Measurements from ENCODE around the gene HPS5. TPM values are rescaled to one million over a fixed set of nuclear protein-coding genes. Genes with fewer than 3 reads are reported as not detected.

Gene HPS5
- total RNA-seq, 1 donor = 11.8 TPM

GRCh38 chr11:18322818-18323570 lies 1.1 kb upstream of the HPS5 start:
- DNase-seq (ENCODE audit: low read depth in 2 of 3, low spot score in 2 of 3) = no peak

- peak in 2 of 3 donors; percentile 23 to 49 for DNase-seq (ENCODE audit: low read depth in 2 of 3, low spot score in 2 of 3)
Measured at GRCh38 chr11:18321578-18321968, 367 bp downstream of the HPS5 start.

DNA sequence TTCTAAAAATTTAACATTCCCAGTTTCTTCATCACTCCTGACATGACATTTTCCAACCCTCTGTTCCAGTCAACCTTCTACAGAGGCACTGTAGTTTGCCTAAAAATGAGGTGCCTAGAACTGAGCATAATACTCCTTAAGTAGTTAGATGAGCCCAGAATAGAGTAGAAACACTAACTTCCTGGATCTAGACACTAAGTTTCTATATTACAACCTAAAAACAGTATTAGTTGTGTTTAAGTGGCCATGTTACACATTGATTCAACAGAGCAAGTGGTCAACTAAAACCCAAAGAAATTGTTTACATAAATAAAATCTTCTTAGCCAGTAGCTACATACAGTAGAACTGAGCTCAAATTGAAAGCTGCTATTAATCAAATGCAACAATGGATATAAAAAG lies 1.3 kb downstream of the HPS5 start:
- no peak for DNase-seq (ENCODE audit: low read depth in 2 of 3, low spot score in 2 of 3)

GRCh38 chr11:18319914-18320313 lies 2.0 kb downstream of the HPS5 start:
- no peak for DNase-seq (ENCODE audit: low read depth in 2 of 3, low spot score in 2 of 3)

GRCh38 chr11:18317551-18317950 lies 4.4 kb downstream of the HPS5 start:
- DNase-seq (ENCODE audit: low read depth in 2 of 3, low spot score in 2 of 3) = no peak

DNA sequence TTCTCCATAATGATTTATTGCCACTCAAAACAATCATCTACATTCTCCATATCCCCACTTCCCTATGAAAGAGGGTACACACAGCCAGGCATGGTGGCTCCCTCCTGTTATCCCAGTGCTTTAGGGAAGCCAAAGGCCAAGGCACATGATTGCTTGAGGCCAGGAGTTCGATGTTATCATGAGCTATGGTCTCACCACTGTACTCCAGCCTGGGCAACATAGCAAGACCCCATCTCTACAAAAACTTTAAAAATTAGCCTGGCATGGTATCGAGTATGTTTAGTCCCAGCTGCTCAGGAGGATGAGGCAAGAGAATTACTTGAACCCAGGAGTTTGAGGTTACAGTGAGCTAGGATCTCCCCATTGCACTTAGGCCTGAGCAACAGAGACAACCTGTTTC lies 6.0 kb downstream of the HPS5 start:
- DNase-seq (ENCODE audit: low read depth in 2 of 3, low spot score in 2 of 3) = no peak

GRCh38 chr11:18314784-18315523 lies 7.0 kb downstream of the HPS5 start:
- DNase-seq (ENCODE audit: low read depth in 2 of 3, low spot score in 2 of 3) = no peak

DNA sequence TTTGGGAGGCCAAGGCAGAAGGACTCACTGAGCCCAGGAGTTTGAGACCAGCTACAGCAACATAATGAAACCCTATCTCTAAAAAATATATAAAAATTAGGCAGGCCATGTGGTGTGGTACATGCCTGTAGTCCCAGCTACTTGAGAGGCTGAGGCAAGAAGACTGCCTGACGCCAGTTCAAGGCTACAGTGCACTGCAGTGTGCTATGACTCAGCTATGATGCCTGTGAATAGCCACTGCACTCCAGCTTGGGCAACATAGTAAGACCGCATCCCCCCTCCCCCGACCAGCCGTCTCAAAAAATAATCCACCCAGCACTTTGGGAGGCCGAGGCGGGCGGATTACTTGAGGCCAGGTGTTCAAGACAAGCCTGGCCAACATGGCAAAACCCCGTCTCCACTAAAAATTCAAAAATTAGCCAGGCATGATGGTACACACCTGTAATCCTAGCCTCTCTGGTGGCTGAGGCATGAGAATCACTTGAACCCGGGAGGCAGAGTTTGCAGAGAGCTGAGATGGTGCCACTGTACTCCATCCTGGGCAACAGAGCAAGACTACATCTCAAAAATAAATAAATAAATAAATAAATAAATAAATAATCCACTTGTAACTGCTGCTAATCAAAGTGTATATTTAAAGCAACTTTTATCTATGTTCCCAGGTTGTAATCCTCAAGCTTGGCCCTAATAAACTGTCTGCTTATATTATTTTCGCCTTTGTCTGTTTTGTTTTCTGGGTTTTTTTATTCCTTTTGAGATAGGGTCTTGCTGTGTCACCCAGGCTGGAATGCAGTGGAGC lies 7.8 kb downstream of the HPS5 start:
- no peak for DNase-seq (ENCODE audit: low read depth in 2 of 3, low spot score in 2 of 3)

DNA sequence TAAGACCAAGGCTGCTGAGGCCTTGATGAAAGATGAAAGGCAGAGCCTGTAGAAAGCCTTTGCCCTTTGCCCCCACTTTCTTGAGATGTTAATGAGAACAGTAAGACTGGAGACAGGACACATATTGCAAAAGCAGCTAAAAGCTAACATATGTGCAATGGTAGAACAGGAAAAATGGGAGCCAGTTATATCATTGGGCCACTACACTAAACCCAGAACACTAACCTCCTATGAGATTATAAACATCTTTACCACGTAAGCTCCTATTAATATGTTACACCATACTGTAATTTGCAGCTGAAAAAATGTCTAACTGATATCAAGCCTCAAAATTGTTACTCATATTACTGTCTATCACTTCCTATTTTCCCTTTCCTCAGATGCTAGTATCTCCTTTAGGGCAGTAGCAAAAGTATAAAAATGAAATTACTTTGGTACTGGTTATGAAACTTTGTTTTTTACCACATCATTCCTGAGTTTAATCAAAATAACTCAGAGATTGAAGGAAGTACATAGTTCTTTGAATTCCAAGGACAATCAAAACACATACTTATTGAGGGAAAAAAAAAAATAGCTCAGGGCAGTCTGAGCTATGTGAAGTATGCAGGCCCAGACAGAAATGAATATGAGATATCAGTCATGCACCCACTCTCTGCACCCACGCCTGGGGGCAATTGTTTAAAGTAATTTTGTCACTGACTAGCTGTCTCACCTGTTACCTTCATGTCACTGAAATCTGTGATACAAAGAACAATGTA lies 9.1 kb downstream of the HPS5 start:
- no peak for DNase-seq (ENCODE audit: low read depth in 2 of 3, low spot score in 2 of 3)

- DNase-seq (ENCODE audit: low read depth in 2 of 3, low spot score in 2 of 3) = no peak
Measured at GRCh38 chr11:18312012-18312411, 9.9 kb downstream of the HPS5 start.

DNA sequence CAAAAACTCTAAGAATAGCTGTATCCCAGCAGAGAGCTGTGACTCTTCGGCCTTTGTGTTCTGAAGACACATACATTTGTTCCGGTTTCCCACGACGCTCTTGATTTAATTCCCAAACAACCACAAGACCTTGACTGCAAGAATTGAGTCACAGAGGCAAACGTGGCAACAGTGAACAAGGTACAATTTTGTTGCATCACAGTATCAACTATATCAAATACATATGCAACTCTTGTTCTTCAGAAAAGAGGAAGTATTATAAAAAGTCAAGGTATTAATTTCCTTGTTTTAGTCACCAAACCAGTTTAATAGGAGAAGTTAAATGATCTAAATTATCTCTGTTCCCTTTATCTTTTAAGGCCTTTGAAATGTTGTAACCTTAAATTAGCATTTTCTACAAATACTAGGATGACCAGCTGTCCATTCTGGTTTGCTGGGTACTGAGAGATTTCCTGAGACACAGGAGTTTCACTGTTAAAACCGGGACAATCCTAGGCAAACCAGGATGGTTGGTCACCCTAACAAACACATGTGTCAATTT lies 11.1 kb downstream of the HPS5 start:
- DNase-seq (ENCODE audit: low read depth in 2 of 3, low spot score in 2 of 3) = peak in 1 of 3 donors; percentile 12

DNA sequence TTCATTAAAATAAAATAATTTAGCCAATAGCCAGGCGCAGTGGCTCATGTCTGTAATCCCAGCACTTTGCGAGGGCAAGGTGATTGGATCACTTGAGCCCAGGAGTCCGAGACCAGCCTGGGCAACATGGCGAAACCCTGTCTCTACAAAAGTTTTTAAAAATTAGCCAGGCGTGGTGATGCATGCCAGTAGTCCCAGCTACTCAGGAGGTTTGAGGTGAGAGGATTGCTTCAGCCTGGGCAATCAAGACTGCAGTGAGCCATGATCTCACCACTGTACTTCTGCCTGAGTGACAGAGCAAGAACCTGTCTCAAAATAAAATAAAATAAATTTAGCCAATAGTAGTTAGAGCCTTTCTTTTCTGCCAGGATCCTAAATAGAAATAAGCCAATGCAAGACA lies 12.2 kb downstream of the HPS5 start:
- DNase-seq (ENCODE audit: low read depth in 2 of 3, low spot score in 2 of 3) = no peak

DNA sequence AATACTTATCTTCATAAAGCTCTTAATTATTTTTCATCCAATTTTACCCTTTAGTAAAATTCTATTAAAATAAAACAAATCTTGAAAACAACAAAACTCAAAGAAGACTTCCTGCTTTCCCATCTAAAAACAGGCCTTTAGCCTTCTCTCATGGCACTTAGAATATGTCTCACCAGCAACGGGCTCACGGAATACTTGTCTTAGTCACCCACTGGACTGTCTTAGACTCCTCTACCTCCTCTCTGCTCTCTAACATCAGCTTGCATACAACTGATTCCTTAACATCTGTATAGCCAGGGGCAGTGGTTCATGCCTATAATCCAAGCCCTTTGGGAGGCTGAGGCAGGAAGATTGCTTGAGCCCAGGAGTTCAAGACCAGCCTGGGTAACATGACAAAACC lies 13.7 kb downstream of the HPS5 start:
- no peak for DNase-seq (ENCODE audit: low read depth in 2 of 3, low spot score in 2 of 3)

DNA sequence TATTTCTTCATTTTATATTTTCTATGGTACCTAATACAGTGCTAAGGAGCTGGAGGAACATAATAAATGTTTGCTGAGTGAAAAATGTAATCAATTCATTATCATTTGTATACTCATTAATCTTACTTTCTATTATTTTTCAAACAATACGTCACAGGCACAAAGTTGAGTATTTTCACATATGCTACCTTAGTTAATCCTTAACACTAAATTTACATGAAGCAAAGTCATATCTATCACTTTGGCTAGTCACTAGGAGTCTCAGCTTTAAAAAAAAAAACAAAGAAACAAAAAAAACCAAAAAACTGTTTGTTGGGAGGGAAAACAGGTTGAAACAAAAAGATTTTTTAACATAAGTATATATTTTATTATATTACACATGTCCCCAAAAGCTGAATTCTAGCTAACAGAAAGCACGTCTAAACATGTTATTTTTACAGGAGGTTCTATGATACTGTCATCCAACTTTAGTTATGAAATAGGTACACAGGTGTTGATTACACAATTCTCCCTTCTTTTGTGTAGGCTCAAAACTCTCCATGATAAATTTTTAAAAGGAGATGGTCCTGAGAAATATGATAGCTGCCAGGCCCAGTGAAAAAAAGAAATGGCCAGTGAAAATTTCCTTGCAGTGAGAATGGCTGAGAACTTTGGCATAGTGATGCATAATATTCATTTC lies 14.3 kb downstream of the HPS5 start:
- no peak for DNase-seq (ENCODE audit: low read depth in 2 of 3, low spot score in 2 of 3)

DNA sequence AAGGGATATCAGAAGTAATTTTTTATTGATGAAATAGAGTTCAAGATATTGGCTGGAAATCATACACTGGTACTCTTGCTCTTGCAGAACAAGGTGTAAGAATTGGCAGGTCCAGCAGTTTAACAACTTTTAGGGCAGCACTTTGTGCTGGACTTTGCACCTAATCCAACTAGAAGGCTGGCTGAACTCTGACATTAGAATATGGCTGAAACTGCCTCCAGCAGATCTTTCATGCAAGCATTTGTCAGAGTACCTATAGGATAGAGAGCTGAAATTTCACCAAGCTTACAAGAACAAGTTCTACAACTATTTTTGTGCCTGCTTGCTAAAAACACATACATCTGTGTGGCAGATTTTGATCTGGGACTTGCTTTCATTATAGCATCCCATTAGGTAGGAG lies 17.2 kb downstream of the HPS5 start:
- no peak for DNase-seq (ENCODE audit: low read depth in 2 of 3, low spot score in 2 of 3)

DNA sequence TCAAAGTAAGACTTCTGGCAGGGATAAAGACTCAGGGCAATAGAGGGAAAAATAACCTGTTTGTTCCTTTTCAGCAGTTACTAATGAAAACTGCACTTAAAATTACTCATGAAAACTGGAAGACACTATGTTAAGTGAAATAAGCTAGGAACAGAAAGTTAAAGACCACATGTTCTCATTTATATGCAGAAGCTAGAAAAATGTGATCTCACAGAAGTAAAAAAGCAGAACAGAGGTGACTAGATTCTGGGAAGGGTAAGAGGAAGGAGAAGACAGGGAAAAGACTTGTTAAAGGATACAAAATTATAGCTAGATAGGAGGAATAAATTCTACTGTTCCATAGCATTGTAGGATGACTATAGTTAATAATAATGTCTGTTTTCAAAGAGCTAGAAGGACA lies 22.2 kb downstream of the HPS5 start:
- no peak for DNase-seq (ENCODE audit: low read depth in 2 of 3, low spot score in 2 of 3)

DNA sequence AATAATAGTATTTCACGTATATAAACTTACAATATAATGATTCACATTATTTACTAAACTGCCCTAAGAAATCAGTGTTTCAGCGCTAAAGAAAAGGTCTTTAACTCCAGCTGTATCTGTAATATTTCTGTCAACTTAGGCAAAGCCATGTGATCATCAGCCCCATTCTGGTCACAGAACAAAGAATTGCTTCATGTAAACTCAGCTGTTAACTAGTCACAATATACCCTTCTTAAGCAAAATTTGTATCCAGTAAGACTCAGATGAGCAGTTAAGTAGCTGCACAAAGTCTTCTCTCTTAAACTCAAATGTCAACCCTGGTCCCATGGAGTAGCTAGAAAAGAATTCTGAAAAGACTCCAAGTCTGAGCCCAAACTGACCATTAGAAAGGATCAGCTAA lies 26.6 kb downstream of the HPS5 start:
- no peak for DNase-seq (ENCODE audit: low read depth in 2 of 3, low spot score in 2 of 3)

GRCh38 chr11:18294862-18295261 lies 27.1 kb downstream of the HPS5 start:
- no peak for DNase-seq (ENCODE audit: low read depth in 2 of 3, low spot score in 2 of 3)

- no peak for DNase-seq (ENCODE audit: low read depth in 2 of 3, low spot score in 2 of 3)
Measured at GRCh38 chr11:18288911-18289310, 33.0 kb downstream of the HPS5 start.

- DNase-seq (ENCODE audit: low read depth in 2 of 3, low spot score in 2 of 3) = no peak
Measured at GRCh38 chr11:18285841-18286240, 36.1 kb downstream of the HPS5 start.
